Bronchial epithelial cell (primary cell): ENCODE measurements around the gene PIR. TPM values are rescaled to one million over a fixed set of nuclear protein-coding genes. Genes with fewer than 3 reads are reported as not detected.

Source experiments
- DNase-seq: peaks from one replicate; pipeline ENCODE4 v3.0.0-alpha.2; 2010; ENCODE audit warnings: low read depth
- FAIRE-seq: peaks from 2 replicates; lab custom pipeline; 2011; peaks lifted over from hg19 to GRCh38; lab: Jason Lieb, UNC
- H3K27me3 ChIP-seq: 2 replicates; pipeline ENCODE4 v1.5.1; 2011; ENCODE audit warnings: low read length; ENCODE audit not compliant: control insufficient read depth, insufficient read depth
- H3K36me3 ChIP-seq: 2 replicates; pipeline ENCODE4 v1.5.1; 2011; ENCODE audit warnings: low read length; ENCODE audit not compliant: control insufficient read depth, insufficient read depth
- H3K4me3 ChIP-seq: 2 replicates; pipeline ENCODE4 v1.5.1; 2011; ENCODE audit warnings: mild to moderate bottlenecking, low read depth, low read length, control low read depth
- CTCF ChIP-seq: IDR thresholded peaks from 2 replicates; pipeline ENCODE4 v1.5.1; 2011; ENCODE audit warnings: mild to moderate bottlenecking, moderate library complexity, low read length, control low read depth, inconsistent platforms; ENCODE audit not compliant: insufficient read depth, severe bottlenecking
- total RNA-seq: library from RNA; depleted of rRNA; stranded (reverse); fragments of >200 nt; gene quantifications from 2 replicates; pipeline ENCODE4 v1.2.1, GENCODE V29; 2014

Gene PIR
- total RNA-seq, 1 donor from 2014 or later, result 23.7 TPM

- Histone ChIP-seq H3K4me3 (no peak overlapping the region), H3K36me3 (peaks cover 1% of the 10 kb centered on the region), H3K27me3 (no peaks in the 10 kb centered on the region)
- peak; percentile 58 for DNase-seq
- no peak for TF ChIP-seq CTCF
- FAIRE-seq, result no peak
Measured at GRCh38 chrX:15451913-15452312, 41.2 kb downstream of the PIR start.

- Histone ChIP-seq H3K27me3 (no peaks in the 10 kb centered on the region), H3K36me3 (peaks cover 1% of the 10 kb centered on the region), H3K4me3 (no peak overlapping the region)
- no peak for TF ChIP-seq CTCF
- FAIRE-seq, result peak; percentile 76
- no peak for DNase-seq
Measured at GRCh38 chrX:15448010-15448639, 45.0 kb downstream of the PIR start.

- H3K4me3 ChIP-seq, result no peak overlapping the region
- FAIRE-seq (no peak), DNase-seq (no peak)
- no peak for TF ChIP-seq CTCF
- no peaks in the 10 kb centered on the region for H3K27me3 ChIP-seq
- H3K36me3 ChIP-seq, result no peaks in the 10 kb centered on the region
Measured at GRCh38 chrX:15441464-15441863, 51.7 kb downstream of the PIR start.

GRCh38 chrX:15438332-15438731, 54.8 kb downstream of the PIR start:
- no peak overlapping the region for H3K4me3 ChIP-seq
- no peak for TF ChIP-seq CTCF
- DNase-seq (no peak), FAIRE-seq (no peak)
- peaks cover 2% of the 10 kb centered on the region for H3K36me3 ChIP-seq
- H3K27me3 ChIP-seq, result no peaks in the 10 kb centered on the region

- DNase-seq (no peak), FAIRE-seq (no peak)
- Histone ChIP-seq H3K27me3 (no peaks in the 10 kb centered on the region), H3K36me3 (peaks cover 2% of the 10 kb centered on the region), H3K4me3 (no peak overlapping the region)
- no peak for TF ChIP-seq CTCF
Measured at GRCh38 chrX:15437724-15438123, 55.4 kb downstream of the PIR start.
